ENCODE results near the gene ASTN2. TPM values are rescaled to one million over a fixed set of nuclear protein-coding genes. Genes with fewer than 3 reads are reported as not detected.
A peak's percentile ranks its signal among the peaks of the same experiment; 100 is the strongest.

Gene ASTN2
- total and polyA plus RNA-seq, 3 donors from 2014 or later, result 55.7 to 157 (median 117) TPM

GRCh38 chr9:116653348-116654058 lies 761.4 kb downstream of the ASTN2 start:
- H3K9me3 ChIP-seq, result no peaks in the 10 kb centered on the region
- H3K4me1 ChIP-seq, result no peaks in the 10 kb centered on the region
- no peak for DNase-seq
- no peak overlapping the region for H3K27ac ChIP-seq
- intact Hi-C loops (cut with DNase I; ENCODE audit: low total_unique reads), result loop anchor here (10.0 kb wide), 1 partner anchor 1059 kb away; no protein-coding TSS in a partner anchor
- H3K4me3 ChIP-seq, result no peak overlapping the region
- no peaks in the 10 kb centered on the region for H3K27me3 ChIP-seq
- no peaks in the 10 kb centered on the region for H3K36me3 ChIP-seq (ENCODE audit: low read depth, missing control alignments)
- TF ChIP-seq CTCF (IDR thresholded peaks at IDR 0.05) (no peak), POLR2A (IDR thresholded peaks at IDR 0.05) (no peak)
- WGBS, 2 donors, result 85 to 88% methylated on average over 7 of the region's 7 CpGs

- DNase-seq, result peak; percentile 26
- Histone ChIP-seq H3K27ac (no peak overlapping the region), H3K36me3 (ENCODE audit: low read depth, missing control alignments) (no peaks in the 10 kb centered on the region), H3K9me3 (no peaks in the 10 kb centered on the region), H3K4me1 (no peaks in the 10 kb centered on the region), H3K27me3 (no peaks in the 10 kb centered on the region), H3K4me3 (no peak overlapping the region)
- peak in 1 of 3 experiments; percentile 1 for TF ChIP-seq CTCF (IDR thresholded peaks at IDR 0.05)
- no peak for TF ChIP-seq POLR2A (IDR thresholded peaks at IDR 0.05)
- 57 to 72% methylated on average over 3 to 4 of the region's 4 CpGs for WGBS, 2 donors
- intact Hi-C loops (cut with DNase I; ENCODE audit: low total_unique reads), result loop anchor here (10.0 kb wide), 1 partner anchor 493 kb away; the partner anchor contains the start of gene PAPPA
Observed at GRCh38 chr9:116647515-116647809, 767.4 kb downstream of the ASTN2 start.

- no peaks in the 10 kb centered on the region for H3K36me3 ChIP-seq (ENCODE audit: low read depth, missing control alignments)
- no peak overlapping the region for H3K27ac ChIP-seq
- H3K9me3 ChIP-seq, result no peaks in the 10 kb centered on the region
- 83 to 91% methylated on average over 5 of the region's 5 CpGs for WGBS, 2 donors
- H3K27me3 ChIP-seq, result no peaks in the 10 kb centered on the region
- TF ChIP-seq POLR2A (IDR thresholded peaks at IDR 0.05), result no peak
- TF ChIP-seq CTCF (IDR thresholded peaks at IDR 0.05), result peak in 2 of 3 experiments; percentile 38 to 39
- no peak overlapping the region for H3K4me3 ChIP-seq
- no peak for DNase-seq
- no peaks in the 10 kb centered on the region for H3K4me1 ChIP-seq
- intact Hi-C loops (cut with DNase I; ENCODE audit: low total_unique reads), result loop anchor here (10.0 kb wide), 1 partner anchor 492 kb away; the partner anchor contains the start of gene PAPPA
Observed at GRCh38 chr9:116646661-116647514, 768.0 kb downstream of the ASTN2 start.

GRCh38 chr9:116644091-116644688 lies 770.7 kb downstream of the ASTN2 start:
- DNase-seq, result no peak

More at GRCh38 chr9:116644091-116644688, 770.7 kb downstream of the ASTN2 start:
- TF ChIP-seq CTCF (IDR thresholded peaks at IDR 0.05) (no peak), POLR2A (IDR thresholded peaks at IDR 0.05) (no peak)
- intact Hi-C loops (cut with DNase I; ENCODE audit: low total_unique reads), result loop anchor here (10.0 kb wide), 1 partner anchor 489 kb away; the partner anchor contains the start of gene PAPPA
- Histone ChIP-seq H3K4me1 (no peaks in the 10 kb centered on the region), H3K9me3 (no peaks in the 10 kb centered on the region), H3K27ac (peak overlapping the region in 1 of 2 donors; percentile 8), H3K36me3 (ENCODE audit: low read depth, missing control alignments) (no peaks in the 10 kb centered on the region), H3K27me3 (no peaks in the 10 kb centered on the region), H3K4me3 (no peak overlapping the region)
- WGBS, 2 donors, result 69 to 73% methylated on average over 2 of the region's 2 CpGs

All from testis (tissue), 3 donors.